Choroid plexus epithelial cell (primary cell): Measurements from ENCODE around the gene SPECC1.
A peak's percentile ranks its signal among the peaks of the same experiment; 100 is the strongest.
"Not testable (repeated sequence)": the region's sequence is repeated elsewhere in the genome, so short reads cannot be mapped to it uniquely, and the experiment has no call there.

Experiments used
- DNase-seq: peaks from one replicate; pipeline ENCODE4 v3.0.0-alpha.2; 2010; ENCODE audit warnings: low read depth
- H3K4me3 ChIP-seq: 2 replicates; pipeline ENCODE4 v1.5.1; 2011; ENCODE audit warnings: low read depth, mild to moderate bottlenecking, control low read depth, low read length, moderate library complexity
- TF ChIP-seq, protein P1 (sequence below): conservative IDR thresholded peaks from 2 replicates; pipeline ENCODE4 v1.5.1; 2011; ENCODE audit warnings: low read depth, mild to moderate bottlenecking, control low read depth, inconsistent platforms, low read length, moderate library complexity

The SPECC1 gene

GRCh38 chr17:20187049-20187448, 177.9 kb downstream of the SPECC1 start:
- TF ChIP-seq, protein P1, sequence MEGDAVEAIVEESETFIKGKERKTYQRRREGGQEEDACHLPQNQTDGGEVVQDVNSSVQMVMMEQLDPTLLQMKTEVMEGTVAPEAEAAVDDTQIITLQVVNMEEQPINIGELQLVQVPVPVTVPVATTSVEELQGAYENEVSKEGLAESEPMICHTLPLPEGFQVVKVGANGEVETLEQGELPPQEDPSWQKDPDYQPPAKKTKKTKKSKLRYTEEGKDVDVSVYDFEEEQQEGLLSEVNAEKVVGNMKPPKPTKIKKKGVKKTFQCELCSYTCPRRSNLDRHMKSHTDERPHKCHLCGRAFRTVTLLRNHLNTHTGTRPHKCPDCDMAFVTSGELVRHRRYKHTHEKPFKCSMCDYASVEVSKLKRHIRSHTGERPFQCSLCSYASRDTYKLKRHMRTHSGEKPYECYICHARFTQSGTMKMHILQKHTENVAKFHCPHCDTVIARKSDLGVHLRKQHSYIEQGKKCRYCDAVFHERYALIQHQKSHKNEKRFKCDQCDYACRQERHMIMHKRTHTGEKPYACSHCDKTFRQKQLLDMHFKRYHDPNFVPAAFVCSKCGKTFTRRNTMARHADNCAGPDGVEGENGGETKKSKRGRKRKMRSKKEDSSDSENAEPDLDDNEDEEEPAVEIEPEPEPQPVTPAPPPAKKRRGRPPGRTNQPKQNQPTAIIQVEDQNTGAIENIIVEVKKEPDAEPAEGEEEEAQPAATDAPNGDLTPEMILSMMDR, result no peak
- no peak overlapping the region for H3K4me3 ChIP-seq
- no peak for DNase-seq

- TF ChIP-seq, protein P1, result no peak
- no peak for DNase-seq
- H3K4me3 ChIP-seq, result no peak overlapping the region
Observed at GRCh38 chr17:20189302-20189701, 180.1 kb downstream of the SPECC1 start.

- TF ChIP-seq, protein P1, result no peak
- DNase-seq, result no peak
- H3K4me3 ChIP-seq, result no peak overlapping the region
Observed at GRCh38 chr17:20189979-20190378, 180.8 kb downstream of the SPECC1 start.

DNA sequence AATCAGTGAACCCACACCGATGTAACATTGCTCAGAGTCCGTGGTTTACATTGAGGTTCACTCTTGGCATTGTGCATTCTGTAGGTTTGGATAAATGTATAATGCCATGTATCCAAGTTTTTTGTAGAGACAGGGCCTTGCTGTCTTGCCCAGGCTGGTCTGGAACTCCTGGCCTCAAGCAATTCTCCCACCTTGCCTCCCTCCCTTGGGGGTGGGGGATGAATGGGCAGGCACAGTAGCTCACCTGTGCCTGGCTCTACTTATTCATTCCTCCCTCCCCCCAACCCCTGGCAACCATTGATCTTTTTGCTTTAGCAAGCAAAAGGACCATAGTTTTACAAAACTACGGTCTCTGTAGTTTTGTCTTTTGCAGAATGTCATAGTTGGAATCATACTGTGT, 181.4 kb downstream of the SPECC1 start:
- TF ChIP-seq, protein P1, result no peak
- H3K4me3 ChIP-seq, result no peak overlapping the region
- DNase-seq, result no peak

- TF ChIP-seq, protein P1, result no peak
- DNase-seq, result peak; percentile 93
- no peak overlapping the region for H3K4me3 ChIP-seq
Observed at GRCh38 chr17:20191056-20191455, 181.9 kb downstream of the SPECC1 start.

GRCh38 chr17:20196286-20196685, 187.1 kb downstream of the SPECC1 start:
- DNase-seq, result not testable (repeated sequence)

GRCh38 chr17:20197272-20197926, 188.2 kb downstream of the SPECC1 start:
- no peak for DNase-seq
- TF ChIP-seq, protein P1, result no peak
- no peak overlapping the region for H3K4me3 ChIP-seq

More at GRCh38 chr17:20196286-20196685, 187.1 kb downstream of the SPECC1 start:
- not testable (repeated sequence) for H3K4me3 ChIP-seq
